HCT116 (cell line): Measurements from ENCODE around the gene OR2AJ1. TPM values are rescaled to one million over a fixed set of nuclear protein-coding genes. Genes with fewer than 3 reads are reported as not detected.

ENCODE experiments used
- ATAC-seq: fragments of 200-7000 bp; cut with Tn5 transposase; 2 replicates; pipeline ENCODE4 v1.9.1; 2020; ENCODE audit warnings: mild to moderate bottlenecking, moderate library complexity
- BruUV-seq: library from RNA; stranded (reverse); fragments of 400-500 nt; replicated peaks from 2 replicates; lab custom pipeline; 2021; lab: Mats Ljungman, UMichigan
- CTCF ChIA-PET: fragments of 300-600 bp; sonication (Branson Sonifier 250); formaldehyde crosslinking; loops from one replicate; lab custom pipeline; 2021; ENCODE audit warnings: antibody characterized with exemption; lab: Charles Lee
- POLR2A ChIA-PET: fragments of 300-600, 350-600 bp; sonication (Branson Sonifier 250); formaldehyde crosslinking; loops from one replicate; lab custom pipeline; 2021; ENCODE audit warnings: antibody characterized with exemption; lab: Charles Lee
- RAD21 ChIA-PET, 2 experiments: fragments of 300-600 bp; sonication (Branson Sonifier 250); formaldehyde crosslinking; loops; one replicate each; lab custom pipeline; 2023; ENCODE audit warnings: low total read pairs in 2 of 2; ENCODE audit not compliant: uncharacterized antibody in 2 of 2, unreplicated experiment in 2 of 2, low non-redundant PET in 1 of 2; lab: Charles Lee
- DNase-seq: peaks from one replicate; pipeline ENCODE4 v3.0.0-alpha.2; 2010; ENCODE audit warnings: low read depth, low spot score
- H2AFZ ChIP-seq: fragments of 200-600 bp; shearing (Covaris generic), sonication (generic); 2 replicates; pipeline ENCODE4 v1.6.1; 2017; ENCODE audit warnings: low read depth, mixed run types, mixed read lengths, antibody characterized with exemption, low read length; ENCODE audit not compliant: poor library complexity, severe bottlenecking
- H3K27ac ChIP-seq: 2 replicates; pipeline ENCODE4 v1.5.1; 2012; ENCODE audit warnings: low read depth, low read length
- H3K27me3 ChIP-seq: fragments of 200-600 bp; sonication (generic); 2 replicates; pipeline ENCODE4 v1.6.1; 2016; ENCODE audit warnings: mixed run types, low read length, mixed read lengths; ENCODE audit not compliant: insufficient read depth
- H3K36me3 ChIP-seq, 2 experiments: fragments of 200-500 bp in 1 of 2; fragments of 200-600 bp in 1 of 2; sonication (Bioruptor generic) in 1 of 2; sonication (generic) in 1 of 2; 2 replicates each; pipeline versions ENCODE4 v1.5.1 to v1.6.1; 2014 to 2016; ENCODE audit warnings: low read length in 2 of 2, inconsistent platforms in 1 of 2, mixed read lengths in 1 of 2, mixed run types in 1 of 2; ENCODE audit not compliant: insufficient read depth in 2 of 2, control insufficient read depth in 1 of 2
- H3K4me1 ChIP-seq, 2 experiments: fragments of 200-600 bp in 1 of 2; sonication (generic) in 1 of 2; 2 replicates each; pipeline versions ENCODE4 v1.5.1 to v1.6.1; 2012 to 2017; ENCODE audit warnings: low read length in 2 of 2, inconsistent platforms in 1 of 2, mild to moderate bottlenecking in 1 of 2, mixed read lengths in 1 of 2, mixed run types in 1 of 2, moderate library complexity in 1 of 2; ENCODE audit not compliant: insufficient read depth in 2 of 2, control insufficient read depth in 1 of 2
- H3K4me2 ChIP-seq: fragments of 200-600 bp; sonication (generic); 2 replicates; pipeline ENCODE4 v1.6.1; 2017; ENCODE audit warnings: mixed run types, low read length, mixed read lengths
- H3K4me3 ChIP-seq, 2 experiments: fragments of 200-600 bp in 1 of 2; sonication (generic) in 1 of 2; replicated peaks in 1 of 2; 2 replicates each; pipeline ENCODE4 v1.5.1; 2011 to 2016; ENCODE audit warnings: low read length in 2 of 2, control low read depth in 1 of 2, low read depth in 1 of 2, mild to moderate bottlenecking in 1 of 2, mixed read lengths in 1 of 2, mixed run types in 1 of 2
- H3K79me2 ChIP-seq: fragments of 200-600 bp; sonication (generic); 2 replicates; pipeline ENCODE4 v1.6.1; 2017; ENCODE audit warnings: mild to moderate bottlenecking, mixed run types, low read length, moderate library complexity, mixed read lengths; ENCODE audit not compliant: insufficient read depth
- H3K9ac ChIP-seq: fragments of 200-600 bp; sonication (generic); 2 replicates; pipeline ENCODE4 v1.6.1; 2016; ENCODE audit warnings: low read length, mixed read lengths
- H3K9me2 ChIP-seq: fragments of 200-600 bp; sonication (generic), shearing (Covaris generic); 2 replicates; pipeline ENCODE4 v1.6.1; 2017; ENCODE audit warnings: mixed run types, mild to moderate bottlenecking, moderate library complexity; ENCODE audit not compliant: insufficient read depth
- H3K9me3 ChIP-seq, 2 experiments: fragments of 200-500 bp in 1 of 2; fragments of 200-600 bp in 1 of 2; sonication (Bioruptor generic) in 1 of 2; sonication (generic) in 1 of 2; 2 replicates each; pipeline ENCODE4 v1.6.1; 2014 to 2017; ENCODE audit warnings: low read length in 2 of 2, mixed read lengths in 2 of 2, inconsistent platforms in 1 of 2, low read depth in 1 of 2, mild to moderate bottlenecking in 1 of 2, mixed run types in 1 of 2, moderate library complexity in 1 of 2; ENCODE audit not compliant: control insufficient read depth in 1 of 2, insufficient read depth in 1 of 2
- H4K20me1 ChIP-seq: fragments of 200-600 bp; sonication (generic), shearing (Covaris generic); 2 replicates; pipeline ENCODE4 v1.6.1; 2017; ENCODE audit warnings: mixed run types, mild to moderate bottlenecking, moderate library complexity; ENCODE audit not compliant: insufficient read depth
- CBX3 ChIP-seq: IDR thresholded peaks from 2 replicates; pipeline ENCODE4 v1.6.1; 2012; ENCODE audit warnings: low read depth
- CEBPB ChIP-seq: IDR thresholded peaks from 2 replicates; pipeline ENCODE4 v1.6.1; 2012; ENCODE audit warnings: low read depth
- CTCF ChIP-seq, 3 experiments: fragments of 200-600 bp in 1 of 3; sonication (generic) in 1 of 3; IDR thresholded peaks in 2 of 3; conservative IDR thresholded peaks in 1 of 3; 2 replicates each; pipeline ENCODE4 v1.5.1; 2012 to 2017; ENCODE audit warnings: low read depth in 2 of 3, low read length in 2 of 3, antibody characterized with exemption in 1 of 3, borderline replicate concordance in 1 of 3, control low read depth in 1 of 3, mild to moderate bottlenecking in 1 of 3, mixed read lengths in 1 of 3, mixed run types in 1 of 3, moderate library complexity in 1 of 3; ENCODE audit not compliant: insufficient read depth in 1 of 3
- EGR1 ChIP-seq: IDR thresholded peaks from 2 replicates; pipeline ENCODE4 v1.6.1; 2012; ENCODE audit warnings: low read depth
- EZH2 ChIP-seq: fragments of 200-600 bp; sonication (generic); IDR thresholded peaks from 2 replicates; pipeline ENCODE4 v1.6.1; 2017; ENCODE audit warnings: antibody characterized with exemption, mixed run types
- EZH2phosphoT487 ChIP-seq: fragments of 200-600 bp; IDR thresholded peaks from 2 replicates; pipeline ENCODE4 v1.6.1; 2018; ENCODE audit warnings: antibody characterized with exemption, borderline replicate concordance
- JUND ChIP-seq: IDR thresholded peaks from 2 replicates; pipeline ENCODE4 v1.6.1; 2012
- MAX ChIP-seq: IDR thresholded peaks from 2 replicates; pipeline ENCODE4 v1.6.1; 2012
- POLR2A ChIP-seq: IDR thresholded peaks from 2 replicates; pipeline ENCODE4 v1.7.0; 2011; ENCODE audit warnings: borderline replicate concordance; ENCODE audit not compliant: insufficient read depth, insufficient read length; ENCODE audit errors: extremely low read depth
- POLR2AphosphoS5 ChIP-seq: IDR thresholded peaks from 2 replicates; pipeline ENCODE4 v1.6.1; 2011; ENCODE audit warnings: mild to moderate bottlenecking, low read depth, low read length, moderate library complexity
- RAD21 ChIP-seq: IDR thresholded peaks from 2 replicates; pipeline ENCODE4 v1.6.1; 2012; ENCODE audit warnings: low read depth, mild to moderate bottlenecking
- SP1 ChIP-seq: IDR thresholded peaks from 2 replicates; pipeline ENCODE4 v1.6.1; 2012; ENCODE audit warnings: low read depth
- SRF ChIP-seq: IDR thresholded peaks from 2 replicates; pipeline ENCODE4 v1.6.1; 2012; ENCODE audit warnings: low read depth
- TCF7L2 ChIP-seq: IDR thresholded peaks from 2 replicates; pipeline ENCODE4 v1.7.0; 2011; ENCODE audit warnings: borderline replicate concordance, inconsistent platforms; ENCODE audit not compliant: insufficient read depth, insufficient read length; ENCODE audit errors: extremely low read depth
- ZBTB33 ChIP-seq: IDR thresholded peaks from 2 replicates; pipeline ENCODE4 v1.6.1; 2011; ENCODE audit warnings: mild to moderate bottlenecking, low read length, moderate library complexity; ENCODE audit not compliant: insufficient replicate concordance; ENCODE audit errors: extremely low read depth
- ZFX ChIP-seq: fragments of 450-650 bp; IDR thresholded peaks from 2 replicates; pipeline ENCODE4 v1.6.1; 2017
- intact Hi-C: fragments of 100-400 bp; cut with micrococcal nuclease; formaldehyde crosslinking; loops from 2 replicates; pipeline ENCODE4 v1.10.0; 2022
- total RNA-seq: library from RNA; stranded (reverse); gene quantifications from one replicate; pipeline ENCODE4 v1.2.1, GENCODE V29; 2021; ENCODE audit not compliant: unreplicated experiment

OR2AJ1 gene
- total RNA-seq, 1 experiment from 2014 or later, result not detected

- H3K27me3 ChIP-seq, result no peaks in the 10 kb centered on the region
- TF ChIP-seq ZFX (no peak), CEBPB (no peak), POLR2A (no peak), TCF7L2 (no peak), EGR1 (no peak), RAD21 (no peak), SP1 (no peak), SRF (no peak), ZBTB33 (no peak), JUND (no peak)
- H3K9me3 ChIP-seq, result peaks cover 0 to 23% of the 10 kb centered on the region in 2 experiments; a peak in 2 of 4 replicates
- no peak overlapping the region for H3K27ac ChIP-seq
- no peaks in the 10 kb centered on the region for H3K9me2 ChIP-seq
- H4K20me1 ChIP-seq, result no peaks in the 10 kb centered on the region
- DNase-seq (no peak), ATAC-seq (no peak)
- no peak overlapping the region for H2AFZ ChIP-seq
- no peaks in the 10 kb centered on the region for H3K79me2 ChIP-seq
- H3K4me1 ChIP-seq, result no peaks in the 10 kb centered on the region
- H3K36me3 ChIP-seq, result no peaks in the 10 kb centered on the region
- H3K9ac ChIP-seq, result no peak overlapping the region
- H3K4me3 ChIP-seq, result no peak overlapping the region
- intact Hi-C loops, result no loop called here
- ChIA-PET CTCF (no interaction called here), POLR2A (no interaction called here), RAD21 (no interaction called here)
- BruUV-seq, result no TSS peak
- no peak overlapping the region for H3K4me2 ChIP-seq
Observed at GRCh38 chr1:247923941-247924340, 748 bp upstream of the OR2AJ1 start.

GRCh38 chr1:247933989-247934388 lies 9.3 kb downstream of the OR2AJ1 start:
- no peaks in the 10 kb centered on the region for H4K20me1 ChIP-seq
- H3K9me2 ChIP-seq, result no peaks in the 10 kb centered on the region
- intact Hi-C loops, result no loop called here
- H3K27ac ChIP-seq, result no peak overlapping the region
- ChIA-PET CTCF (no interaction called here), POLR2A (no interaction called here), RAD21 (no interaction called here)
- H3K79me2 ChIP-seq, result no peaks in the 10 kb centered on the region
- H3K36me3 ChIP-seq, result no peaks in the 10 kb centered on the region
- ATAC-seq (no peak), DNase-seq (no peak)
- no peak overlapping the region for H3K4me2 ChIP-seq
- H3K4me1 ChIP-seq, result no peaks in the 10 kb centered on the region
- H3K9me3 ChIP-seq, result peaks cover 0 to 5% of the 10 kb centered on the region in 2 experiments; a peak in 1 of 4 replicates
- no peak overlapping the region for H3K4me3 ChIP-seq
- H3K27me3 ChIP-seq, result no peaks in the 10 kb centered on the region
- H3K9ac ChIP-seq, result no peak overlapping the region
- no peak overlapping the region for H2AFZ ChIP-seq
- no TSS peak for BruUV-seq
- no peak for TF ChIP-seq CEBPB
- TF ChIP-seq TCF7L2, result no peak
- no peak for TF ChIP-seq JUND
- no peak for TF ChIP-seq ZFX
- no peak for TF ChIP-seq EZH2phosphoT487
- no peak for TF ChIP-seq EZH2
- no peak for TF ChIP-seq MAX
- no peak for TF ChIP-seq ZBTB33
- no peak for TF ChIP-seq POLR2AphosphoS5
- no peak for TF ChIP-seq CBX3
- no peak for TF ChIP-seq CTCF (IDR thresholded peaks at IDR 0.05 in 2 of 3, conservative IDR thresholded peaks at IDR 0.05 in 1 of 3; ENCODE audit: borderline replicate concordance in 1 of 3, insufficient read depth in 1 of 3, low read depth in 2 of 3, low read length in 2 of 3)
